ENCODE measurements around the gene GAS2L1. TPM values are rescaled to one million over a fixed set of nuclear protein-coding genes. Genes with fewer than 3 reads are reported as not detected.

Gene GAS2L1
- total and polyA plus RNA-seq, 2 donors (not counting 1 experiment from before 2014, with no cell fraction given), result 0.25 TPM; not detected in 1

DNA sequence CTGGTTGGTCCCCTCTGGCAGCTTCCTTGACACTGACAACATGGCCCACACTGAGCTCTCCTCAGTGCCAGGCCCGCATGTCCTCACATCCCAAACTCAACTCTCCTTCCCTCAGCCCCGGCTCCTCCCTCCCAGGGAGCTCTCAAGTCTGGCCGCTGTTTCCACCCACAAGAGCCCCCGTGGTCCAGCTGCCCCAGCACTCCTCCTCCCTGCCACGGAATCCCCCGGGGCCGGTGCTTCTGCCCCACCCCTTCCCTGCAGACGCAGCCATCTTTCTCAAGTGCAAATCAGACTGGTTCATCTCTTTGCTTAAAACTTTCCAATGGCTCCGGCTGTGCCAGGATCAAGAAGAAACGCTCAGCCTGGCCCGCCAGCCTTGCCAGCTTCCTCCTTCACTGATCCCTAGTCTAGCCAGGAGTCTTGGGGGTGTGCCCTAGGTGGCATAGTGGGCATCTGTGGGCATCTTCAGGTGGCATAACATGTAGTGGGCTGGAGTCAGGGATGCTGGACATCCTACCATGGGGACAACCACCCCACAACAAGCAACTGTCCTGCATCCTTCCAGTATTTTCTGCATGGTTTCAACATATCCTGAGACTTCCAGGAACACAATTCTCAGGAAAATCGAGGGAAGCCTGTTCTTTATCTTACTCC is 31.3 kb downstream of the GAS2L1 start:
- peaks cover 19% of the 10 kb centered on the region for H3K79me2 ChIP-seq (ENCODE audit: control insufficient read depth, insufficient read depth, low read length)
- 93% methylated on average over 11 of the region's 12 CpGs for WGBS (ENCODE audit: insufficient coverage)

DNA sequence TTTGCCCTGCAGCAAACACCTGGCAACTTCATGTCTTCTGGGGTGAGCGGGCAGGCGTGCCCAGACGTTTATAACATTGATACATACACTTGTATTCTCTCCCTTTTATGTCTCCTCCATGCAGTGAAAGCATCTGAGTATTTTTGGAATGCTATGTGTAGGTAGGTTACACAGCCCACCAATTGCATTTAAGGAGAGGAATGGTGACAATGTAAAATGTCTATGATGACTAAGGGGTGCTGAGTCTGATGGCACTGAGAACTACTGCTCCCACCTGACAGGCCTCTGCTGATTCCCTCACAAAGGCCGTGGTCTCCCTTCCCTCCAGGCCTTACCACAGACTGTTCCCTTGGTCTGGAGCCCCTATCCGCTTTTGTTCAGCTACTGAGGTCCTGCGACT is 31.9 kb downstream of the GAS2L1 start:
- H3K79me2 ChIP-seq (ENCODE audit: control insufficient read depth, insufficient read depth, low read length), result peaks cover 19% of the 10 kb centered on the region
- TF ChIP-seq, protein P1, sequence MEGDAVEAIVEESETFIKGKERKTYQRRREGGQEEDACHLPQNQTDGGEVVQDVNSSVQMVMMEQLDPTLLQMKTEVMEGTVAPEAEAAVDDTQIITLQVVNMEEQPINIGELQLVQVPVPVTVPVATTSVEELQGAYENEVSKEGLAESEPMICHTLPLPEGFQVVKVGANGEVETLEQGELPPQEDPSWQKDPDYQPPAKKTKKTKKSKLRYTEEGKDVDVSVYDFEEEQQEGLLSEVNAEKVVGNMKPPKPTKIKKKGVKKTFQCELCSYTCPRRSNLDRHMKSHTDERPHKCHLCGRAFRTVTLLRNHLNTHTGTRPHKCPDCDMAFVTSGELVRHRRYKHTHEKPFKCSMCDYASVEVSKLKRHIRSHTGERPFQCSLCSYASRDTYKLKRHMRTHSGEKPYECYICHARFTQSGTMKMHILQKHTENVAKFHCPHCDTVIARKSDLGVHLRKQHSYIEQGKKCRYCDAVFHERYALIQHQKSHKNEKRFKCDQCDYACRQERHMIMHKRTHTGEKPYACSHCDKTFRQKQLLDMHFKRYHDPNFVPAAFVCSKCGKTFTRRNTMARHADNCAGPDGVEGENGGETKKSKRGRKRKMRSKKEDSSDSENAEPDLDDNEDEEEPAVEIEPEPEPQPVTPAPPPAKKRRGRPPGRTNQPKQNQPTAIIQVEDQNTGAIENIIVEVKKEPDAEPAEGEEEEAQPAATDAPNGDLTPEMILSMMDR (IDR thresholded peaks at IDR 0.05), result no peak
- no peak for TF ChIP-seq EZH2 (IDR thresholded peaks at IDR 0.05; ENCODE audit: borderline replicate concordance, insufficient read depth, low read depth, low read length, poor library complexity, severe bottlenecking)
- no peak overlapping the region for H3K4me3 ChIP-seq (ENCODE audit: control extremely low read depth in 1 of 5, extremely low read depth in 1 of 5, insufficient read depth in 1 of 5, low read depth in 2 of 5, low read length in 4 of 5)
- no peaks in the 10 kb centered on the region for H3K4me1 ChIP-seq (ENCODE audit: control insufficient read depth in 2 of 2, insufficient read depth in 2 of 2, low read length in 2 of 2)
- Mint-ChIP-seq H3K4me3 (no peak overlapping the region), H3K4me1 (no peaks in the 10 kb centered on the region), H3K27ac (peak overlapping the region; percentile 13), H3K9me3 (ENCODE audit: insufficient read depth) (no peaks in the 10 kb centered on the region), H3K27me3 (no peaks in the 10 kb centered on the region)
- H3K9ac ChIP-seq (ENCODE audit: low read length), result no peak overlapping the region
- no peak overlapping the region for H2AFZ ChIP-seq (ENCODE audit: insufficient read depth, low read depth, low read length, poor library complexity, severe bottlenecking)
- no peaks in the 10 kb centered on the region for H3K9me3 ChIP-seq (ENCODE audit: control extremely low read depth in 1 of 3, control insufficient read depth in 2 of 3, insufficient read depth in 1 of 3, low read length in 2 of 3)
- 100% methylated on average over 3 of the region's 6 CpGs for WGBS (ENCODE audit: insufficient coverage)
- ChIA-PET POLR2A (no interaction called here), CTCF (no interaction called here)
- peaks cover 2 to 93% of the 10 kb centered on the region in 2 experiments for H3K36me3 ChIP-seq (replicated peaks in 1 of 2; ENCODE audit: control extremely low read depth in 1 of 2, control insufficient read depth in 1 of 2, extremely low read depth in 1 of 2, insufficient read depth in 2 of 2, low read length in 1 of 2)
- no peak for DNase-seq
- peaks cover 81% of the 10 kb centered on the region for H4K20me1 ChIP-seq (ENCODE audit: control insufficient read depth, insufficient read depth, low read length, poor library complexity, severe bottlenecking)
- no peak overlapping the region for H3K27ac ChIP-seq (ENCODE audit: low read length in 2 of 2)
- intact Hi-C loops (cut with micrococcal nuclease), result no loop called here
- no peaks in the 10 kb centered on the region for H3K27me3 ChIP-seq (replicated peaks in 1 of 4; ENCODE audit: control extremely low read depth in 1 of 4, control insufficient read depth in 3 of 4, insufficient read depth in 4 of 4, low read length in 3 of 4)
- H3K4me2 ChIP-seq (replicated peaks; ENCODE audit: low read depth, low read length, poor library complexity, severe bottlenecking), result no peak overlapping the region
- ATAC-seq (ENCODE audit: low read depth), result no peak

More for the DNA sequence above, 31.3 kb downstream of the GAS2L1 start:
- Histone ChIP-seq H3K27ac (ENCODE audit: low read length in 2 of 2) (no peak overlapping the region), H3K4me3 (ENCODE audit: control extremely low read depth in 1 of 5, extremely low read depth in 1 of 5, insufficient read depth in 1 of 5, low read depth in 2 of 5, low read length in 4 of 5) (no peak overlapping the region), H2AFZ (ENCODE audit: insufficient read depth, low read depth, low read length, poor library complexity, severe bottlenecking) (no peak overlapping the region), H3K9me3 (ENCODE audit: control extremely low read depth in 1 of 3, control insufficient read depth in 2 of 3, insufficient read depth in 1 of 3, low read length in 2 of 3) (no peaks in the 10 kb centered on the region), H4K20me1 (ENCODE audit: control insufficient read depth, insufficient read depth, low read length, poor library complexity, severe bottlenecking) (peaks cover 80% of the 10 kb centered on the region), H3K36me3 (replicated peaks in 1 of 2; ENCODE audit: control extremely low read depth in 1 of 2, control insufficient read depth in 1 of 2, extremely low read depth in 1 of 2, insufficient read depth in 2 of 2, low read length in 1 of 2) (peaks cover 2 to 93% of the 10 kb centered on the region in 2 experiments), H3K4me2 (replicated peaks; ENCODE audit: low read depth, low read length, poor library complexity, severe bottlenecking) (no peak overlapping the region), H3K4me1 (ENCODE audit: control insufficient read depth in 2 of 2, insufficient read depth in 2 of 2, low read length in 2 of 2) (no peaks in the 10 kb centered on the region), H3K27me3 (replicated peaks in 1 of 4; ENCODE audit: control extremely low read depth in 1 of 4, control insufficient read depth in 3 of 4, insufficient read depth in 4 of 4, low read length in 3 of 4) (no peaks in the 10 kb centered on the region), H3K9ac (ENCODE audit: low read length) (no peak overlapping the region)
- Mint-ChIP-seq H3K27me3 (no peaks in the 10 kb centered on the region), H3K9me3 (ENCODE audit: insufficient read depth) (no peaks in the 10 kb centered on the region), H3K4me1 (no peaks in the 10 kb centered on the region), H3K27ac (peak overlapping the region; percentile 13), H3K4me3 (no peak overlapping the region)
- intact Hi-C loops (cut with micrococcal nuclease), result no loop called here
- POLR2A ChIA-PET, result no interaction called here
- TF ChIP-seq, protein P1 (IDR thresholded peaks at IDR 0.05), result no peak
- CTCF ChIA-PET, result interaction anchor here (0.8 to 1.0 kb wide), 2 partner anchors 16 to 27 kb away, joined by 3 read pairs; no protein-coding TSS in a partner anchor
- ATAC-seq (ENCODE audit: low read depth), result no peak
- DNase-seq, result no peak

Data from B cell (primary cell).